IMR-90 (cell line): Measurements from ENCODE around the gene RNF17. TPM values are rescaled to one million over a fixed set of nuclear protein-coding genes. Genes with fewer than 3 reads are reported as not detected.
A peak's percentile ranks its signal among the peaks of the same experiment; 100 is the strongest.

Experiments used
- ATAC-seq: fragments of 200-7000 bp; cut with Tn5 transposase; 2 replicates; pipeline ENCODE4 v1.9.1; 2020; ENCODE audit warnings: low read depth, mild to moderate bottlenecking, moderate library complexity
- BruUV-seq: library from RNA; stranded (reverse); fragments of 400-500 nt; replicated peaks from 2 replicates; lab custom pipeline; 2021; lab: Mats Ljungman, UMichigan
- CTCF ChIA-PET: fragments of 300-600 bp; formaldehyde crosslinking; extraction: SDS; loops from one replicate; lab custom pipeline; 2021; ENCODE audit warnings: antibody characterized with exemption; lab: Yijun Ruan, JAX
- POLR2A ChIA-PET: fragments of 300-600 bp; sonication (Branson Sonifier 250); formaldehyde crosslinking; loops from one replicate; lab custom pipeline; 2022; ENCODE audit warnings: antibody characterized with exemption; ENCODE audit not compliant: unreplicated experiment; lab: Charles Lee
- DNase-seq: peaks from one replicate; pipeline ENCODE4 v3.0.0; 2013
- H2AFZ ChIP-seq: replicated peaks from 2 replicates; pipeline ENCODE3; 2013; ENCODE audit warnings: low read length, mild to moderate bottlenecking; ENCODE audit not compliant: poor library complexity
- H2AK5ac ChIP-seq: 2 replicates; pipeline ENCODE4 v1.6.1; 2013; ENCODE audit warnings: low read depth, low read length, inconsistent platforms
- H2AK9ac ChIP-seq: replicated peaks from 2 replicates; pipeline ENCODE3; 2013; ENCODE audit warnings: mild to moderate bottlenecking, low read depth, low read length, moderate library complexity; ENCODE audit not compliant: poor library complexity
- H2BK120ac ChIP-seq: 2 replicates; pipeline ENCODE4 v1.6.1; 2013; ENCODE audit warnings: low read depth, low read length, inconsistent platforms
- H2BK15ac ChIP-seq: 3 replicates; pipeline ENCODE4 v1.6.1; 2013; ENCODE audit warnings: low read depth, low read length, inconsistent platforms
- H2BK20ac ChIP-seq: 2 replicates; pipeline ENCODE4 v1.6.1; 2013; ENCODE audit warnings: low read depth, mild to moderate bottlenecking, inconsistent platforms, low read length, moderate library complexity
- H2BK5ac ChIP-seq: 2 replicates; pipeline ENCODE4 v1.6.1; 2013; ENCODE audit warnings: mild to moderate bottlenecking, low read depth, low read length, inconsistent platforms; ENCODE audit not compliant: poor library complexity, severe bottlenecking
- H3K14ac ChIP-seq: replicated peaks from 2 replicates; pipeline ENCODE4 v1.6.1; 2013; ENCODE audit warnings: low read depth, low read length, inconsistent platforms
- H3K18ac ChIP-seq: 2 replicates; pipeline ENCODE4 v1.6.1; 2013; ENCODE audit warnings: low read depth, low read length, control low read depth
- H3K23ac ChIP-seq: 2 replicates; pipeline ENCODE4 v1.6.1; 2013; ENCODE audit warnings: low read depth, low read length, inconsistent platforms
- H3K27ac ChIP-seq: 2 replicates; pipeline ENCODE4 v1.5.1; 2013; ENCODE audit warnings: mild to moderate bottlenecking, control low read depth, low read length; ENCODE audit not compliant: insufficient read depth
- H3K27me3 ChIP-seq: 2 replicates; pipeline ENCODE4 v1.6.1; 2013; ENCODE audit warnings: low read length; ENCODE audit not compliant: control insufficient read depth, insufficient read depth
- H3K36me3 ChIP-seq: 2 replicates; pipeline ENCODE4 v1.6.1; 2013; ENCODE audit warnings: low read length, mixed read lengths; ENCODE audit not compliant: control insufficient read depth, insufficient read depth
- H3K4ac ChIP-seq: 2 replicates; pipeline ENCODE4 v1.6.1; 2013; ENCODE audit warnings: low read depth, low read length, inconsistent platforms
- H3K4me1 ChIP-seq: 2 replicates; pipeline ENCODE4 v1.6.1; 2013; ENCODE audit warnings: low read length, mixed read lengths; ENCODE audit not compliant: control insufficient read depth, insufficient read depth
- H3K4me2 ChIP-seq: 2 replicates; pipeline ENCODE4 v1.6.1; 2013; ENCODE audit warnings: low read depth, mild to moderate bottlenecking, control low read depth, low read length, moderate library complexity
- H3K4me3 ChIP-seq: 2 replicates; pipeline ENCODE4 v1.5.1; 2013; ENCODE audit warnings: low read depth, mild to moderate bottlenecking, control low read depth, low read length, moderate library complexity; ENCODE audit not compliant: insufficient read depth
- H3K56ac ChIP-seq: 2 replicates; pipeline ENCODE4 v1.6.1; 2013; ENCODE audit warnings: low read length, inconsistent platforms; ENCODE audit not compliant: insufficient read depth; ENCODE audit errors: extremely low read depth
- H3K79me1 ChIP-seq, 2 experiments: 2 replicates each; pipeline ENCODE4 v1.6.1; 2013; ENCODE audit warnings: low read length in 2 of 2, inconsistent platforms in 1 of 2, low read depth in 1 of 2
- H3K9ac ChIP-seq: 2 replicates; pipeline ENCODE4 v1.6.1; 2013; ENCODE audit warnings: low read depth, low read length, control low read depth
- H3K9me1 ChIP-seq: 2 replicates; pipeline ENCODE4 v1.6.1; 2013; ENCODE audit warnings: low read length, inconsistent platforms; ENCODE audit not compliant: insufficient read depth
- H3K9me3 ChIP-seq: 2 replicates; pipeline ENCODE4 v1.6.1; 2013; ENCODE audit warnings: low read length; ENCODE audit not compliant: control insufficient read depth, insufficient read depth
- H4K20me1 ChIP-seq: 2 replicates; pipeline ENCODE4 v1.6.1; 2013; ENCODE audit warnings: low read length, inconsistent platforms; ENCODE audit not compliant: insufficient read depth
- H4K5ac ChIP-seq: 2 replicates; pipeline ENCODE4 v1.6.1; 2013; ENCODE audit warnings: mild to moderate bottlenecking, low read depth, low read length, control low read depth
- H4K8ac ChIP-seq, 2 experiments: 2 replicates each; pipeline ENCODE4 v1.6.1; 2013; ENCODE audit warnings: low read depth in 2 of 2, low read length in 2 of 2, control low read depth in 1 of 2, inconsistent platforms in 1 of 2
- H4K91ac ChIP-seq: 2 replicates; pipeline ENCODE4 v1.6.1; 2013; ENCODE audit warnings: low read depth, low read length, inconsistent platforms; ENCODE audit not compliant: insufficient read depth
- BHLHE40 ChIP-seq: fragments of 150-350 bp; IDR thresholded peaks from 2 replicates; pipeline ENCODE4 v1.6.1; 2016; ENCODE audit warnings: mild to moderate bottlenecking, low read depth, low read length
- CEBPB ChIP-seq: IDR thresholded peaks from 2 replicates; pipeline ENCODE4 v1.6.1; 2012; ENCODE audit warnings: low read depth, low read length, improper control_type of control experiment
- CHD1 ChIP-seq: IDR thresholded peaks from 2 replicates; pipeline ENCODE4 v1.6.1; 2012; ENCODE audit warnings: low read depth, low read length, improper control_type of control experiment
- ELK1 ChIP-seq: fragments of 150-350 bp; IDR thresholded peaks from 2 replicates; pipeline ENCODE4 v1.6.1; 2016; ENCODE audit warnings: low read depth, mild to moderate bottlenecking, low read length, moderate library complexity, borderline replicate concordance
- FOS ChIP-seq: fragments of 150-350 bp; IDR thresholded peaks from 2 replicates; pipeline ENCODE4 v1.6.1; 2016; ENCODE audit warnings: low read depth, low read length
- MAFK ChIP-seq: IDR thresholded peaks from 2 replicates; pipeline ENCODE4 v1.6.1; 2012; ENCODE audit warnings: low read depth, low read length, improper control_type of control experiment
- MAZ ChIP-seq: IDR thresholded peaks from 2 replicates; pipeline ENCODE4 v1.6.1; 2012; ENCODE audit warnings: low read depth, mild to moderate bottlenecking, low read length, improper control_type of control experiment, moderate library complexity, borderline replicate concordance
- MXI1 ChIP-seq: IDR thresholded peaks from 2 replicates; pipeline ENCODE4 v1.6.1; 2012; ENCODE audit warnings: low read depth, mild to moderate bottlenecking, low read length, moderate library complexity, borderline replicate concordance
- NFE2L2 ChIP-seq: fragments of 150-350 bp; IDR thresholded peaks from 2 replicates; pipeline ENCODE4 v1.6.1; 2016; ENCODE audit warnings: low read depth, mild to moderate bottlenecking, low read length
- POLR2A ChIP-seq: IDR thresholded peaks from 2 replicates; pipeline ENCODE4 v1.6.1; 2012; ENCODE audit warnings: mild to moderate bottlenecking, low read depth, low read length
- RAD21 ChIP-seq: IDR thresholded peaks from 2 replicates; pipeline ENCODE4 v1.6.1; 2012; ENCODE audit warnings: low read length, improper control_type of control experiment
- RCOR1 ChIP-seq: IDR thresholded peaks from 2 replicates; pipeline ENCODE4 v1.6.1; 2012; ENCODE audit warnings: mild to moderate bottlenecking, low read length, improper control_type of control experiment; ENCODE audit not compliant: insufficient replicate concordance
- RFX5 ChIP-seq: IDR thresholded peaks from 2 replicates; pipeline ENCODE4 v1.8.0; 2012; ENCODE audit warnings: low read depth, mild to moderate bottlenecking, low read length, moderate library complexity
- SMC3 ChIP-seq: fragments of 150-350 bp; IDR thresholded peaks from 2 replicates; pipeline ENCODE4 v1.6.1; 2016; ENCODE audit warnings: low read depth, mild to moderate bottlenecking, antibody characterized with exemption, low read length, moderate library complexity
- USF2 ChIP-seq: fragments of 150-350 bp; IDR thresholded peaks from 2 replicates; pipeline ENCODE4 v1.6.1; 2017; ENCODE audit warnings: mild to moderate bottlenecking, antibody characterized with exemption, low read length, low read depth
- WGBS, 2 experiments: methylation state at CpG; one replicate each; pipeline versions ENCODE4 v1.1.5 to v1.1.7; 2013; ENCODE audit warnings: missing lambda C conversion rate in 2 of 2; ENCODE audit not compliant: insufficient read length in 1 of 2; ENCODE audit errors: extremely low coverage in 2 of 2; 5-methylcytosine and 5-hydroxymethylcytosine counted together
- dilution Hi-C: fragments of 300-500 bp; cut with HindIII; formaldehyde crosslinking; loops from one replicate; pipeline ENCODE4 v1.14.3; 2018; ENCODE audit warnings: low sequenced_read_pairs; ENCODE audit not compliant: unreplicated experiment
- in situ Hi-C: fragments of 300-500 bp; cut with MboI; formaldehyde crosslinking; loops from 3 replicates; pipeline ENCODE4 v1.14.3; 2019; ENCODE audit warnings: low sequenced_read_pairs, inconsistent platforms, mixed read lengths
- intact Hi-C: fragments of 100-400 bp; cut with micrococcal nuclease; formaldehyde crosslinking; loops from 2 replicates; pipeline ENCODE4 v1.10.0; 2022
- polyA plus RNA-seq, 3 experiments: library from polyadenylated mRNA; depleted of rRNA; stranded (reverse); fragments of >200 nt; gene quantifications; 2 replicates each; pipeline ENCODE4 v1.2.3, GENCODE V29; 2012; ENCODE audit warnings: low replicate concordance in 1 of 3
- total RNA-seq: library from RNA; depleted of rRNA; stranded (reverse); fragments of >200 nt; gene quantifications from 2 replicates; pipeline ENCODE4 v1.2.3, GENCODE V29; 2012
- TF ChIP-seq, protein P1 (sequence below): conservative IDR thresholded peaks from 2 replicates; pipeline ENCODE4 v1.5.1; 2012; ENCODE audit warnings: mild to moderate bottlenecking, low read depth, low read length, improper control_type of control experiment

The RNF17 gene
- total and polyA plus RNA-seq, 2 of the 4 experiments (the other 2 are of a cell fraction) = 0.03 to 0.18 TPM

GRCh38 chr13:24851546-24851945 lies 87.6 kb downstream of the RNF17 start:
- Histone ChIP-seq H3K4ac (no peak overlapping the region), H4K91ac (no peak overlapping the region), H4K8ac (no peak overlapping the region), H3K9me3 (no peaks in the 10 kb centered on the region), H2BK120ac (no peak overlapping the region), H3K56ac (no peak overlapping the region), H2AFZ (no peak overlapping the region), H3K27me3 (no peaks in the 10 kb centered on the region), H2BK15ac (no peak overlapping the region), H3K36me3 (no peaks in the 10 kb centered on the region), H3K9me1 (peaks cover 2% of the 10 kb centered on the region; the same call in 1 of the 2 replicates), H2BK5ac (peak overlapping the region; percentile 77), H3K4me2 (peak overlapping the region; percentile 64; the same call in 1 of the 2 replicates), H2AK5ac (no peak overlapping the region), H3K27ac (peak overlapping the region; percentile 52; the same call in 1 of the 2 replicates), H3K4me1 (peaks cover 2% of the 10 kb centered on the region), H3K79me1 (no peaks in the 10 kb centered on the region), H2BK20ac (no peak overlapping the region), H3K18ac (peak overlapping the region; percentile 42; the same call in 1 of the 2 replicates), H4K5ac (no peak overlapping the region), H3K14ac (no peak overlapping the region), H3K23ac (no peak overlapping the region), H2AK9ac (no peak overlapping the region), H3K9ac (no peak overlapping the region), H4K20me1 (no peaks in the 10 kb centered on the region), H3K4me3 (no peak overlapping the region)
- ChIA-PET POLR2A (no interaction called here), CTCF (interaction anchor here (1.0 kb wide), 1 partner anchor 124 kb away, joined by 4 read pairs; no protein-coding TSS in a partner anchor)
- TF ChIP-seq NFE2L2 (no peak), MAFK (no peak), ELK1 (no peak), POLR2A (no peak), CEBPB (no peak), MXI1 (no peak), CHD1 (no peak), RFX5 (no peak), RCOR1 (no peak), SMC3 (no peak), FOS (no peak), USF2 (no peak), MAZ (no peak), BHLHE40 (no peak), RAD21 (no peak)
- TF ChIP-seq, protein P1, sequence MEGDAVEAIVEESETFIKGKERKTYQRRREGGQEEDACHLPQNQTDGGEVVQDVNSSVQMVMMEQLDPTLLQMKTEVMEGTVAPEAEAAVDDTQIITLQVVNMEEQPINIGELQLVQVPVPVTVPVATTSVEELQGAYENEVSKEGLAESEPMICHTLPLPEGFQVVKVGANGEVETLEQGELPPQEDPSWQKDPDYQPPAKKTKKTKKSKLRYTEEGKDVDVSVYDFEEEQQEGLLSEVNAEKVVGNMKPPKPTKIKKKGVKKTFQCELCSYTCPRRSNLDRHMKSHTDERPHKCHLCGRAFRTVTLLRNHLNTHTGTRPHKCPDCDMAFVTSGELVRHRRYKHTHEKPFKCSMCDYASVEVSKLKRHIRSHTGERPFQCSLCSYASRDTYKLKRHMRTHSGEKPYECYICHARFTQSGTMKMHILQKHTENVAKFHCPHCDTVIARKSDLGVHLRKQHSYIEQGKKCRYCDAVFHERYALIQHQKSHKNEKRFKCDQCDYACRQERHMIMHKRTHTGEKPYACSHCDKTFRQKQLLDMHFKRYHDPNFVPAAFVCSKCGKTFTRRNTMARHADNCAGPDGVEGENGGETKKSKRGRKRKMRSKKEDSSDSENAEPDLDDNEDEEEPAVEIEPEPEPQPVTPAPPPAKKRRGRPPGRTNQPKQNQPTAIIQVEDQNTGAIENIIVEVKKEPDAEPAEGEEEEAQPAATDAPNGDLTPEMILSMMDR = no peak
- intact Hi-C loops = loop anchor here (2.0 kb wide), 1 partner anchor 71 kb away; a partner anchor contains a TSS
- no TSS peak for BruUV-seq
- dilution Hi-C loops = no loop called here
- WGBS, 2 experiments = no CpG with 5 or more reads among the region's 1 CpG
- ATAC-seq (peak; percentile 71), DNase-seq (peak; percentile 61)
- in situ Hi-C loops = no loop called here
